Measurements from ENCODE around the gene FLOT2. TPM values are rescaled to one million over a fixed set of nuclear protein-coding genes. Genes with fewer than 3 reads are reported as not detected.

Gene FLOT2
- total RNA-seq, 1 experiment from 2014 or later, result 23.1 TPM

- Histone ChIP-seq H3K9me3 (ENCODE audit: low read length) (no peaks in the 10 kb centered on the region), H3K4me3 (ENCODE audit: low read length) (peak overlapping the region; percentile 87), H3K27ac (ENCODE audit: low read length) (no peak overlapping the region), H3F3A (ENCODE audit: low read length, unreplicated experiment) (no peaks in the 10 kb centered on the region), H3K9ac (ENCODE audit: low read length) (peak overlapping the region; percentile 86), H3K4me2 (ENCODE audit: low read length) (peak overlapping the region; percentile 93), H4K20me1 (ENCODE audit: low read length) (no peaks in the 10 kb centered on the region), H3K36me3 (ENCODE audit: low read depth, low read length) (no peaks in the 10 kb centered on the region; the same call in 1 of the 2 replicates), H2AFZ (ENCODE audit: low read length) (peak overlapping the region; percentile 94), H3K79me2 (ENCODE audit: low read length) (peaks cover 15% of the 10 kb centered on the region), H3K4me1 (ENCODE audit: insufficient read depth, low read length) (0 out of 2 replicates have a peak, but pooled peaks cover 4% of the 10 kb centered on the region), H3K9me2 (replicated peaks; ENCODE audit: low read length) (no peaks in the 10 kb centered on the region), H3K27me3 (ENCODE audit: low read length) (no peaks in the 10 kb centered on the region)
- ChIA-PET CTCF (no interaction called here), POLR2A (ENCODE audit: unreplicated experiment) (no interaction called here)
- no peak for ATAC-seq
- BruUV-seq (replicated peaks), result TSS peak; percentile 84
- intact Hi-C loops (cut with micrococcal nuclease), result no loop called here
- no peak for TF ChIP-seq EZH2 (IDR thresholded peaks at IDR 0.05; ENCODE audit: low read length, unreplicated experiment)
- TF ChIP-seq EZH2phosphoT487 (IDR thresholded peaks at IDR 0.05; ENCODE audit: borderline replicate concordance, low read length), result no peak
- no peak for TF ChIP-seq CTCF (conservative IDR thresholded peaks at IDR 0.05; ENCODE audit: low read depth, low read length)
- DNase-seq, result no peak
Measured at GRCh38 chr17:28855336-28855679, 42.2 kb downstream of the FLOT2 start.

- H3K4me1 ChIP-seq (ENCODE audit: insufficient read depth, low read length), result 0 out of 2 replicates have a peak, but pooled peaks cover 4% of the 10 kb centered on the region
- H3K9me3 ChIP-seq (ENCODE audit: low read length), result no peaks in the 10 kb centered on the region
- intact Hi-C loops (cut with micrococcal nuclease), result no loop called here
- DNase-seq, result peak; percentile 82
- no peaks in the 10 kb centered on the region for H3K9me2 ChIP-seq (replicated peaks; ENCODE audit: low read length)
- H3K4me2 ChIP-seq (ENCODE audit: low read length), result peak within 1 kb of the TSS; percentile 93
- ATAC-seq, result peak; percentile 100
- TF ChIP-seq EZH2phosphoT487 (IDR thresholded peaks at IDR 0.05; ENCODE audit: borderline replicate concordance, low read length) (no peak), CTCF (conservative IDR thresholded peaks at IDR 0.05; ENCODE audit: low read depth, low read length) (no peak), EZH2 (IDR thresholded peaks at IDR 0.05; ENCODE audit: low read length, unreplicated experiment) (no peak)
- H3K4me3 ChIP-seq (ENCODE audit: low read length), result peak within 1 kb of the TSS; percentile 87
- POLR2A ChIA-PET (ENCODE audit: unreplicated experiment), result no interaction called here
- H3K79me2 ChIP-seq (ENCODE audit: low read length), result peaks cover 15% of the 10 kb centered on the region
- no peaks in the 10 kb centered on the region for H4K20me1 ChIP-seq (ENCODE audit: low read length)
- BruUV-seq (replicated peaks), result TSS peak; percentile 90
- H2AFZ ChIP-seq (ENCODE audit: low read length), result peak within 1 kb of the TSS; percentile 94
- peak within 1 kb of the TSS; percentile 86 for H3K9ac ChIP-seq (ENCODE audit: low read length)
- CTCF ChIA-PET, result no interaction called here
- H3K27me3 ChIP-seq (ENCODE audit: low read length), result no peaks in the 10 kb centered on the region
- H3K36me3 ChIP-seq (ENCODE audit: low read depth, low read length), result no peaks in the 10 kb centered on the region; the same call in 1 of the 2 replicates
- H3F3A ChIP-seq (ENCODE audit: low read length, unreplicated experiment), result no peaks in the 10 kb centered on the region
- H3K27ac ChIP-seq (ENCODE audit: low read length), result no peak within 1 kb of the TSS
Measured at GRCh38 chr17:28854457-28855335, 42.8 kb downstream of the FLOT2 start, which contains the start of gene ERAL1. Gene ERAL1 (plus strand): TSS chr17:28855016. CDS start chr17:28855035, 19 bp downstream.

GRCh38 chr17:28853295-28853694 lies 44.2 kb downstream of the FLOT2 start:
- Histone ChIP-seq H3K9me3 (ENCODE audit: low read length) (no peaks in the 10 kb centered on the region), H3K27me3 (ENCODE audit: low read length) (no peaks in the 10 kb centered on the region), H3K79me2 (ENCODE audit: low read length) (peaks cover 15% of the 10 kb centered on the region), H3F3A (ENCODE audit: low read length, unreplicated experiment) (no peaks in the 10 kb centered on the region), H3K9ac (ENCODE audit: low read length) (no peak overlapping the region), H3K9me2 (replicated peaks; ENCODE audit: low read length) (no peaks in the 10 kb centered on the region), H3K27ac (ENCODE audit: low read length) (no peak overlapping the region), H4K20me1 (ENCODE audit: low read length) (no peaks in the 10 kb centered on the region), H2AFZ (ENCODE audit: low read length) (no peak overlapping the region), H3K4me3 (ENCODE audit: low read length) (no peak overlapping the region), H3K4me2 (ENCODE audit: low read length) (no peak overlapping the region), H3K36me3 (ENCODE audit: low read depth, low read length) (no peaks in the 10 kb centered on the region), H3K4me1 (ENCODE audit: insufficient read depth, low read length) (0 out of 2 replicates have a peak, but pooled peaks cover 4% of the 10 kb centered on the region)
- POLR2A ChIA-PET (ENCODE audit: unreplicated experiment), result no interaction called here
- TF ChIP-seq EZH2phosphoT487 (IDR thresholded peaks at IDR 0.05; ENCODE audit: borderline replicate concordance, low read length) (no peak), CTCF (conservative IDR thresholded peaks at IDR 0.05; ENCODE audit: low read depth, low read length) (no peak), EZH2 (IDR thresholded peaks at IDR 0.05; ENCODE audit: low read length, unreplicated experiment) (no peak)
- intact Hi-C loops (cut with micrococcal nuclease), result no loop called here
- DNase-seq (no peak), ATAC-seq (no peak)
- CTCF ChIA-PET, result interaction anchor here (0.7 kb wide), 1 partner anchor 94 kb away, joined by 4 read pairs; no protein-coding TSS in a partner anchor
- BruUV-seq (replicated peaks), result no TSS peak
